ENCODE results near the gene SLC39A8.

DNA sequence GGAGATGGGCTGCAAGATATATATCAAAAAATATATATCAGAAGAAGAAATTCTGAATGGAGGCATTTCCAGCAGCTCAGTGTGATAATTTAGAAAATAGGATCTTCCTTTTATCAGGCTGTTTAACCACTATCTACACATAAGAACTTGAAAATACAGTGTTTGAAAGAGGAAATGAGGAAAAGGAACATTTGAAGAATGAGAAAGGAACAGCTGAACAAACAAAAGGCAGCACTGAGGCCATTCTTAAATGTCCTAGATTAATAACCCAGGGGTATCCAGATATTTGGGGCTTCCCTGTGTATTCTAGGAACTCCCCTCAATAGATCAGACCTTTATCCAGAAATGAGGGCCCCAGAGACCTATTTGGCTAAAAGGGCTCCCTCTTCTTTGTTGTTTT lies 4.1 kb downstream of the SLC39A8 start:
- TF ChIP-seq, protein P1, sequence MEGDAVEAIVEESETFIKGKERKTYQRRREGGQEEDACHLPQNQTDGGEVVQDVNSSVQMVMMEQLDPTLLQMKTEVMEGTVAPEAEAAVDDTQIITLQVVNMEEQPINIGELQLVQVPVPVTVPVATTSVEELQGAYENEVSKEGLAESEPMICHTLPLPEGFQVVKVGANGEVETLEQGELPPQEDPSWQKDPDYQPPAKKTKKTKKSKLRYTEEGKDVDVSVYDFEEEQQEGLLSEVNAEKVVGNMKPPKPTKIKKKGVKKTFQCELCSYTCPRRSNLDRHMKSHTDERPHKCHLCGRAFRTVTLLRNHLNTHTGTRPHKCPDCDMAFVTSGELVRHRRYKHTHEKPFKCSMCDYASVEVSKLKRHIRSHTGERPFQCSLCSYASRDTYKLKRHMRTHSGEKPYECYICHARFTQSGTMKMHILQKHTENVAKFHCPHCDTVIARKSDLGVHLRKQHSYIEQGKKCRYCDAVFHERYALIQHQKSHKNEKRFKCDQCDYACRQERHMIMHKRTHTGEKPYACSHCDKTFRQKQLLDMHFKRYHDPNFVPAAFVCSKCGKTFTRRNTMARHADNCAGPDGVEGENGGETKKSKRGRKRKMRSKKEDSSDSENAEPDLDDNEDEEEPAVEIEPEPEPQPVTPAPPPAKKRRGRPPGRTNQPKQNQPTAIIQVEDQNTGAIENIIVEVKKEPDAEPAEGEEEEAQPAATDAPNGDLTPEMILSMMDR (IDR thresholded peaks at IDR 0.05), result no peak
- no peak for TF ChIP-seq POLR2AphosphoS5 (IDR thresholded peaks at IDR 0.05)

Measured in prostate gland (tissue), 2 donors.